IMR-90 (cell line): ENCODE results near the gene SRRM4. TPM values are rescaled to one million over a fixed set of nuclear protein-coding genes. Genes with fewer than 3 reads are reported as not detected.

ENCODE experiments used
- ATAC-seq: fragments of 200-7000 bp; cut with Tn5 transposase; 2 replicates; pipeline ENCODE4 v1.9.1; 2020; ENCODE audit warnings: low read depth, mild to moderate bottlenecking, moderate library complexity
- BruUV-seq: library from RNA; stranded (reverse); fragments of 400-500 nt; replicated peaks from 2 replicates; lab custom pipeline; 2021; lab: Mats Ljungman, UMichigan
- CTCF ChIA-PET: fragments of 300-600 bp; formaldehyde crosslinking; extraction: SDS; loops from one replicate; lab custom pipeline; 2021; ENCODE audit warnings: antibody characterized with exemption; lab: Yijun Ruan, JAX
- POLR2A ChIA-PET: fragments of 300-600 bp; sonication (Branson Sonifier 250); formaldehyde crosslinking; loops from one replicate; lab custom pipeline; 2022; ENCODE audit warnings: antibody characterized with exemption; ENCODE audit not compliant: unreplicated experiment; lab: Charles Lee
- DNase-seq: peaks from one replicate; pipeline ENCODE4 v3.0.0; 2013
- H2AFZ ChIP-seq: replicated peaks from 2 replicates; pipeline ENCODE3; 2013; ENCODE audit warnings: low read length, mild to moderate bottlenecking; ENCODE audit not compliant: poor library complexity
- H2AK5ac ChIP-seq: 2 replicates; pipeline ENCODE4 v1.6.1; 2013; ENCODE audit warnings: low read depth, low read length, inconsistent platforms
- H2AK9ac ChIP-seq: replicated peaks from 2 replicates; pipeline ENCODE3; 2013; ENCODE audit warnings: mild to moderate bottlenecking, low read depth, low read length, moderate library complexity; ENCODE audit not compliant: poor library complexity
- H2BK120ac ChIP-seq: 2 replicates; pipeline ENCODE4 v1.6.1; 2013; ENCODE audit warnings: low read depth, low read length, inconsistent platforms
- H2BK15ac ChIP-seq: 3 replicates; pipeline ENCODE4 v1.6.1; 2013; ENCODE audit warnings: low read depth, low read length, inconsistent platforms
- H2BK20ac ChIP-seq: 2 replicates; pipeline ENCODE4 v1.6.1; 2013; ENCODE audit warnings: low read depth, mild to moderate bottlenecking, inconsistent platforms, low read length, moderate library complexity
- H2BK5ac ChIP-seq: 2 replicates; pipeline ENCODE4 v1.6.1; 2013; ENCODE audit warnings: mild to moderate bottlenecking, low read depth, low read length, inconsistent platforms; ENCODE audit not compliant: poor library complexity, severe bottlenecking
- H3K14ac ChIP-seq: replicated peaks from 2 replicates; pipeline ENCODE4 v1.6.1; 2013; ENCODE audit warnings: low read depth, low read length, inconsistent platforms
- H3K18ac ChIP-seq: 2 replicates; pipeline ENCODE4 v1.6.1; 2013; ENCODE audit warnings: low read depth, low read length, control low read depth
- H3K23ac ChIP-seq: 2 replicates; pipeline ENCODE4 v1.6.1; 2013; ENCODE audit warnings: low read depth, low read length, inconsistent platforms
- H3K27ac ChIP-seq: 2 replicates; pipeline ENCODE4 v1.5.1; 2013; ENCODE audit warnings: mild to moderate bottlenecking, control low read depth, low read length; ENCODE audit not compliant: insufficient read depth
- H3K27me3 ChIP-seq: 2 replicates; pipeline ENCODE4 v1.6.1; 2013; ENCODE audit warnings: low read length; ENCODE audit not compliant: control insufficient read depth, insufficient read depth
- H3K36me3 ChIP-seq: 2 replicates; pipeline ENCODE4 v1.6.1; 2013; ENCODE audit warnings: low read length, mixed read lengths; ENCODE audit not compliant: control insufficient read depth, insufficient read depth
- H3K4ac ChIP-seq: 2 replicates; pipeline ENCODE4 v1.6.1; 2013; ENCODE audit warnings: low read depth, low read length, inconsistent platforms
- H3K4me1 ChIP-seq: 2 replicates; pipeline ENCODE4 v1.6.1; 2013; ENCODE audit warnings: low read length, mixed read lengths; ENCODE audit not compliant: control insufficient read depth, insufficient read depth
- H3K4me2 ChIP-seq: 2 replicates; pipeline ENCODE4 v1.6.1; 2013; ENCODE audit warnings: low read depth, mild to moderate bottlenecking, control low read depth, low read length, moderate library complexity
- H3K4me3 ChIP-seq: 2 replicates; pipeline ENCODE4 v1.5.1; 2013; ENCODE audit warnings: low read depth, mild to moderate bottlenecking, control low read depth, low read length, moderate library complexity; ENCODE audit not compliant: insufficient read depth
- H3K56ac ChIP-seq: 2 replicates; pipeline ENCODE4 v1.6.1; 2013; ENCODE audit warnings: low read length, inconsistent platforms; ENCODE audit not compliant: insufficient read depth; ENCODE audit errors: extremely low read depth
- H3K79me1 ChIP-seq, 2 experiments: 2 replicates each; pipeline ENCODE4 v1.6.1; 2013; ENCODE audit warnings: low read length in 2 of 2, inconsistent platforms in 1 of 2, low read depth in 1 of 2
- H3K9ac ChIP-seq: 2 replicates; pipeline ENCODE4 v1.6.1; 2013; ENCODE audit warnings: low read depth, low read length, control low read depth
- H3K9me1 ChIP-seq: 2 replicates; pipeline ENCODE4 v1.6.1; 2013; ENCODE audit warnings: low read length, inconsistent platforms; ENCODE audit not compliant: insufficient read depth
- H3K9me3 ChIP-seq: 2 replicates; pipeline ENCODE4 v1.6.1; 2013; ENCODE audit warnings: low read length; ENCODE audit not compliant: control insufficient read depth, insufficient read depth
- H4K20me1 ChIP-seq: 2 replicates; pipeline ENCODE4 v1.6.1; 2013; ENCODE audit warnings: low read length, inconsistent platforms; ENCODE audit not compliant: insufficient read depth
- H4K5ac ChIP-seq: 2 replicates; pipeline ENCODE4 v1.6.1; 2013; ENCODE audit warnings: mild to moderate bottlenecking, low read depth, low read length, control low read depth
- H4K8ac ChIP-seq, 2 experiments: 2 replicates each; pipeline ENCODE4 v1.6.1; 2013; ENCODE audit warnings: low read depth in 2 of 2, low read length in 2 of 2, control low read depth in 1 of 2, inconsistent platforms in 1 of 2
- H4K91ac ChIP-seq: 2 replicates; pipeline ENCODE4 v1.6.1; 2013; ENCODE audit warnings: low read depth, low read length, inconsistent platforms; ENCODE audit not compliant: insufficient read depth
- BHLHE40 ChIP-seq: fragments of 150-350 bp; IDR thresholded peaks from 2 replicates; pipeline ENCODE4 v1.6.1; 2016; ENCODE audit warnings: mild to moderate bottlenecking, low read depth, low read length
- ELK1 ChIP-seq: fragments of 150-350 bp; IDR thresholded peaks from 2 replicates; pipeline ENCODE4 v1.6.1; 2016; ENCODE audit warnings: low read depth, mild to moderate bottlenecking, low read length, moderate library complexity, borderline replicate concordance
- FOS ChIP-seq: fragments of 150-350 bp; IDR thresholded peaks from 2 replicates; pipeline ENCODE4 v1.6.1; 2016; ENCODE audit warnings: low read depth, low read length
- MAFK ChIP-seq: IDR thresholded peaks from 2 replicates; pipeline ENCODE4 v1.6.1; 2012; ENCODE audit warnings: low read depth, low read length, improper control_type of control experiment
- RCOR1 ChIP-seq: IDR thresholded peaks from 2 replicates; pipeline ENCODE4 v1.6.1; 2012; ENCODE audit warnings: mild to moderate bottlenecking, low read length, improper control_type of control experiment; ENCODE audit not compliant: insufficient replicate concordance
- RFX5 ChIP-seq: IDR thresholded peaks from 2 replicates; pipeline ENCODE4 v1.8.0; 2012; ENCODE audit warnings: low read depth, mild to moderate bottlenecking, low read length, moderate library complexity
- SMC3 ChIP-seq: fragments of 150-350 bp; IDR thresholded peaks from 2 replicates; pipeline ENCODE4 v1.6.1; 2016; ENCODE audit warnings: low read depth, mild to moderate bottlenecking, antibody characterized with exemption, low read length, moderate library complexity
- USF2 ChIP-seq: fragments of 150-350 bp; IDR thresholded peaks from 2 replicates; pipeline ENCODE4 v1.6.1; 2017; ENCODE audit warnings: mild to moderate bottlenecking, antibody characterized with exemption, low read length, low read depth
- WGBS, 2 experiments: methylation state at CpG; one replicate each; pipeline versions ENCODE4 v1.1.5 to v1.1.7; 2013; ENCODE audit warnings: missing lambda C conversion rate in 2 of 2; ENCODE audit not compliant: insufficient read length in 1 of 2; ENCODE audit errors: extremely low coverage in 2 of 2; 5-methylcytosine and 5-hydroxymethylcytosine counted together
- dilution Hi-C: fragments of 300-500 bp; cut with HindIII; formaldehyde crosslinking; loops from one replicate; pipeline ENCODE4 v1.14.3; 2018; ENCODE audit warnings: low sequenced_read_pairs; ENCODE audit not compliant: unreplicated experiment
- in situ Hi-C: fragments of 300-500 bp; cut with MboI; formaldehyde crosslinking; loops from 3 replicates; pipeline ENCODE4 v1.14.3; 2019; ENCODE audit warnings: low sequenced_read_pairs, inconsistent platforms, mixed read lengths
- intact Hi-C: fragments of 100-400 bp; cut with micrococcal nuclease; formaldehyde crosslinking; loops from 2 replicates; pipeline ENCODE4 v1.10.0; 2022
- polyA plus RNA-seq, 3 experiments: library from polyadenylated mRNA; depleted of rRNA; stranded (reverse); fragments of >200 nt; gene quantifications; 2 replicates each; pipeline ENCODE4 v1.2.3, GENCODE V29; 2012; ENCODE audit warnings: low replicate concordance in 1 of 3
- total RNA-seq: library from RNA; depleted of rRNA; stranded (reverse); fragments of >200 nt; gene quantifications from 2 replicates; pipeline ENCODE4 v1.2.3, GENCODE V29; 2012
- TF ChIP-seq, protein P1 (sequence below): conservative IDR thresholded peaks from 2 replicates; pipeline ENCODE4 v1.5.1; 2012; ENCODE audit warnings: mild to moderate bottlenecking, low read depth, low read length, improper control_type of control experiment

Gene SRRM4
- total and polyA plus RNA-seq, 2 of the 4 experiments (the other 2 are of a cell fraction) = not detected

GRCh38 chr12:119211884-119212283 lies 230.5 kb downstream of the SRRM4 start:
- no peak overlapping the region for H3K27ac ChIP-seq
- H4K91ac ChIP-seq = no peak overlapping the region
- H3K4me3 ChIP-seq = no peak overlapping the region
- in situ Hi-C loops = no loop called here
- no peak overlapping the region for H4K8ac ChIP-seq
- no peak overlapping the region for H3K56ac ChIP-seq
- no peaks in the 10 kb centered on the region for H3K79me1 ChIP-seq
- no peaks in the 10 kb centered on the region for H3K27me3 ChIP-seq
- H4K5ac ChIP-seq = no peak overlapping the region
- no peak overlapping the region for H3K4ac ChIP-seq
- no peak overlapping the region for H2AFZ ChIP-seq
- BruUV-seq = no TSS peak
- no peaks in the 10 kb centered on the region; the same call in 1 of the 2 replicates for H3K4me1 ChIP-seq
- H3K18ac ChIP-seq = no peak overlapping the region
- no peak overlapping the region for H2AK9ac ChIP-seq
- DNase-seq = no peak
- no peak overlapping the region for H2AK5ac ChIP-seq
- H2BK120ac ChIP-seq = no peak overlapping the region
- no peak overlapping the region for H2BK15ac ChIP-seq
- intact Hi-C loops = no loop called here
- ATAC-seq = no peak
- no CpG with 5 or more reads among the region's 13 CpGs for WGBS, 2 experiments
- POLR2A ChIA-PET = no interaction called here
- no peak overlapping the region for H3K14ac ChIP-seq
- H4K20me1 ChIP-seq = no peaks in the 10 kb centered on the region
- dilution Hi-C loops = no loop called here
- no peaks in the 10 kb centered on the region for H3K36me3 ChIP-seq
- no peaks in the 10 kb centered on the region for H3K9me3 ChIP-seq
- H3K9ac ChIP-seq = no peak overlapping the region
- TF ChIP-seq RFX5 (no peak), RCOR1 (no peak), ELK1 (no peak), BHLHE40 (no peak), SMC3 (no peak), FOS (no peak), MAFK (no peak), USF2 (no peak)
- TF ChIP-seq, protein P1, sequence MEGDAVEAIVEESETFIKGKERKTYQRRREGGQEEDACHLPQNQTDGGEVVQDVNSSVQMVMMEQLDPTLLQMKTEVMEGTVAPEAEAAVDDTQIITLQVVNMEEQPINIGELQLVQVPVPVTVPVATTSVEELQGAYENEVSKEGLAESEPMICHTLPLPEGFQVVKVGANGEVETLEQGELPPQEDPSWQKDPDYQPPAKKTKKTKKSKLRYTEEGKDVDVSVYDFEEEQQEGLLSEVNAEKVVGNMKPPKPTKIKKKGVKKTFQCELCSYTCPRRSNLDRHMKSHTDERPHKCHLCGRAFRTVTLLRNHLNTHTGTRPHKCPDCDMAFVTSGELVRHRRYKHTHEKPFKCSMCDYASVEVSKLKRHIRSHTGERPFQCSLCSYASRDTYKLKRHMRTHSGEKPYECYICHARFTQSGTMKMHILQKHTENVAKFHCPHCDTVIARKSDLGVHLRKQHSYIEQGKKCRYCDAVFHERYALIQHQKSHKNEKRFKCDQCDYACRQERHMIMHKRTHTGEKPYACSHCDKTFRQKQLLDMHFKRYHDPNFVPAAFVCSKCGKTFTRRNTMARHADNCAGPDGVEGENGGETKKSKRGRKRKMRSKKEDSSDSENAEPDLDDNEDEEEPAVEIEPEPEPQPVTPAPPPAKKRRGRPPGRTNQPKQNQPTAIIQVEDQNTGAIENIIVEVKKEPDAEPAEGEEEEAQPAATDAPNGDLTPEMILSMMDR = no peak
- H3K4me2 ChIP-seq = no peak overlapping the region
- H2BK20ac ChIP-seq = no peak overlapping the region
- H3K23ac ChIP-seq = no peak overlapping the region
- no peaks in the 10 kb centered on the region for H3K9me1 ChIP-seq
- CTCF ChIA-PET = no interaction called here
- no peak overlapping the region for H2BK5ac ChIP-seq
